HG03066 (cell line): Measurements from ENCODE around the gene TIMM50.

Experiments used
- ATAC-seq: cut with Tn5 transposase; IDR thresholded peaks from one replicate; pipeline ENCODE4 v1.9.1; 2021; ENCODE audit warnings: low read depth; ENCODE audit not compliant: unreplicated experiment

TIMM50 gene

DNA sequence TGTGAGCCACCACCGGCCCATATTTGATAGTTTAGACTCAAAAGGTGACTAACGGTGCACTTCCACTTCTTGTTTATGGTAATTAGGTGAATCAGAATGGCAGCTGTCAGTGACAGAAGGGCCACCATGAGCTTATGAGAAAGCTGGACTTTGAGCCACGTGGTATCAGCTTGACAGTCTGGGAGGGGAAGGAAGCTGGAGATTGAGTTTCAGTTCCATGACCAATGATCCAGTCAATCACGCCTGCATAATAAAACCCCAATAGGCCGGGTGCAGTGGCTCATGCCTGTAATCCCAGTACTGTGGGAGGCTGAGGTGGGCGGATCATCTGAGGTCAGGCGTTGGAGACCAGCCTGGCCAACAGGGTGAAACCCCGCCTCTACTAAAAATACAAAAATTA, 43.9 kb downstream of the TIMM50 start:
- ATAC-seq = no peak

DNA sequence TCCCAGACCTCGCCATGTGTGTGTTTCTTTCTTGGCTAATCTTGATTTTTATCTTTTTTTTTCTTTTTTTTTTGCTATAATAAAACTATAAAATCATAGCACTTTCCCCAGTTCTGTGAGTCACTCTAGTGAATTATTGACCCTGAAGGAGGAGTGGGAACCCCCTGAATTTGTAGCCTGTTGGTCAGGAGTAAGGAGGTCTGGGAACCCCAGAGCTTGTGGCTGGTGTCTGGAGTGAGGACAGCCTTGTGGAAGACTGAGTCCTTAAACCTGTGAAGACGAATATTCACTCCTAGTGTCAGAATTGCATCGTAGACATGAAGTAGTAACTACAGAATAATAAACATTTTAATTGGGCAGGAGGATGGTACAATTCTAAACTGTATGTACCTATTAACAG, 44.6 kb downstream of the TIMM50 start:
- no peak for ATAC-seq

DNA sequence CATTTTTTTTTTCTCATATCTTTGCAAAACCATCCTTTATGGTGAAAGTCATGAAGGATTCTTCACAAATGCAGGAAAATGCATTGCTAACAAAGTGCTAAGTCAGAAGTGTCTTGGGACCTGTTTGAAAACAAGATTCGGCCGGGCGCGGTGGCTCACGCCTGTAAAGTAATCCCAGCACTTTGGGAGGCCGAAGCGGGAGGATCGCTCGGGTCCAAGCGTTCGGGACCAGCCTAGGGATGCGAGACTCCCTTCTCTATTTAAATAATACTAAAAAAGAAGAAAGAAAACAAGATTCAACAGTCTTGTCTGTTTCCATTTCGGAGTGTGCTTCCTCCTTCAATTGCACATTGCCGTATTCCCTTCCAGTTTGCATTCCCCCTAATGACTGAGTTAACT, 51.2 kb downstream of the TIMM50 start:
- no peak for ATAC-seq

DNA sequence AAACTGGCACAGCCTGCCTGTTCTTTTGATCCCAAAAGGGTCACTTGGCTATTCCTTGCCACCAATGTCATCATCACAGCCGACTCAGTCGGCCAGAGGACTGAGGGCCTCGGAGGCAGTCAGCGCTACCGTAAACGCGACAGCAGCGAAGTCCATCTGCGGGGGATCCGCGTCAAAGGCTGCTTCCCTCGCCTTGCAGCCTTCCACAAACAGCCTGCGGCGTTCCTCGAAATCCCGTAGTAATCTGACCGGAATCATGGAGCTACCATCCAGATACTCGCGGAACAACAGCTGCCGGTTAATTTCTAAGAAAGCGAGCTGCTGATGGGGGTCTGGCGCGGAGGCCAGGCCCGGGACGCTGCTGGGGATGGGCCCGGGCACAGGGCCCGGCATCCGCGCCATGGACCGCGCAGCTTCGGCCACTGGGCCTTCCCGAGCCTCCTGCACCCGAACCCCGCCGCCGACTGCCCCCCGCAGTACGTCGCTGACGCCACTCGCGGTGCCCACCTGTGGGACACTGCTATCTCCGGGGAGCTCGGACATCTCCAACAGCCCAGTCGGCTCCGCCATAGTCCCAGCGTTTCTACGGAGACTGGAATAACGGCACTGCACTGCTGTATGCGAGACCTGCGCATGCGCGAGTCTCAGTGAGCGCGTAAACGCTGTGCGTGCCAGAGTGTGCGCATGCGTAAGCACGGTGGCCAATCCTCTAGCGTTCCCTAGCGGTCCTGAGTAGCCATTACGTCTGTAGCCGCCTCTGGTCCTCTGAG, 51.8 kb downstream of the TIMM50 start, which contains the start of gene EID2B:
Gene EID2B, minus strand, starts transcription at position 620 of the 770 bp plus-strand sequence. Its CDS starts 50 bp downstream, at position 570.
- ATAC-seq = peak; percentile 81

DNA sequence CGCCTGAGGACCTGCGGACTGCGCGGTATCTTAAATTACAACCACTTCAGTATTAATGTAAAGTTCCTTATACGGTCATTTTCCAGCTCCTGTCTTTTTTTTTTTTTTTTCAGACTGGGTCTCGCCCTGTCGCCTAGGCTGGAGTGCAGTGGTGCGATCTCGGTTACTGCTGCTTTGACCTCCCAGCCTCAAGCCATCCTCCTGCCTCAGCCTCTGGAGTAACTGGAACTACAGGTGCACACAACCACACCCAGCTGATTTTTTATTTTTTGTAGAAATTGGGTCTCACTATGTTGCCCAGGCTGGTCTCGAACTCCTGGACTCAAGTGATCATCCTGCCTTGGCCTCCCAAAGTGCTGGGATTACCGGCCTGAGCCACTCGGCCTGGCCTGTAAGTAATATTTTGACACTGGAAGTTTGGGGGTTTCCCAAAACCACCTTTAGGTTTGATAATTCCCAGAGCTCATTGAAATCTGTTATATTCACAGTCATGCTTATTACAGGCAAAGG, 52.4 kb downstream of the TIMM50 start:
- no peak for ATAC-seq

DNA sequence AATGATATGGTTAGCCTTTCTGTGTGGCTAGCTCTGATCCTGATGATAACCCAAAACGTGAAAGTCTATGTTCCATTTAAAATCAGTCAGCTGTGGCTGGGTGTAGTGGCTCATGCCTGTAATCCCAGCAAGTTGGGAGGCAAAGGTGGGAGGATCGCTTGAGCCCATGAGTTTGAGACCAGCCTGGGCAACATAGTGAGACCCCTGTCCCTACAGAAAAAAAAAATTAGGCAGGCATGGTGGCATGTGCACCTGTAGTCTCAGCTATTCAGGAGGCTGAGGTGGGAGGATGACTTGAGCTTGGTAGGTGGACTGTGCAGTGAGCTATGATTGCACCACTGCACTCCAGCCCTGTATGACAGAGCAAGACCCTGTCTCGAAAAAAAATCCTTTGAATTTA, 53.2 kb downstream of the TIMM50 start:
- no peak for ATAC-seq

DNA sequence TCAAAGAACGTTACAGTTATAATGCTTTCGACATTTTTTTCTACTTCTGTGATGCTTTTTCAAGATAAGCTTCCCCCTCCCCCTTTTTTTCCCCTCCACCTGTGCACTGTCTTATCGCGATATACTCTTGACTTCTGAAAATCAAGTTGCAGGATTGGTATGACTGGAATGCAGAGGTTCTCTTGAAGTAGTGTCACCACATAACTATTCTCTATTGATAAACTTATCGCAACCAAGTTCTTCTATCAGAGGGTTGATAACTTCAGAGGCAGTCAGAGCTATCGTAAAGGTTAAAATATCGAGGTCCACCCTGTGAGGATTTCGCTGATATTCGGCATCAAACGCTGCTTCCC, 58.5 kb downstream of the TIMM50 start:
- ATAC-seq = no peak

DNA sequence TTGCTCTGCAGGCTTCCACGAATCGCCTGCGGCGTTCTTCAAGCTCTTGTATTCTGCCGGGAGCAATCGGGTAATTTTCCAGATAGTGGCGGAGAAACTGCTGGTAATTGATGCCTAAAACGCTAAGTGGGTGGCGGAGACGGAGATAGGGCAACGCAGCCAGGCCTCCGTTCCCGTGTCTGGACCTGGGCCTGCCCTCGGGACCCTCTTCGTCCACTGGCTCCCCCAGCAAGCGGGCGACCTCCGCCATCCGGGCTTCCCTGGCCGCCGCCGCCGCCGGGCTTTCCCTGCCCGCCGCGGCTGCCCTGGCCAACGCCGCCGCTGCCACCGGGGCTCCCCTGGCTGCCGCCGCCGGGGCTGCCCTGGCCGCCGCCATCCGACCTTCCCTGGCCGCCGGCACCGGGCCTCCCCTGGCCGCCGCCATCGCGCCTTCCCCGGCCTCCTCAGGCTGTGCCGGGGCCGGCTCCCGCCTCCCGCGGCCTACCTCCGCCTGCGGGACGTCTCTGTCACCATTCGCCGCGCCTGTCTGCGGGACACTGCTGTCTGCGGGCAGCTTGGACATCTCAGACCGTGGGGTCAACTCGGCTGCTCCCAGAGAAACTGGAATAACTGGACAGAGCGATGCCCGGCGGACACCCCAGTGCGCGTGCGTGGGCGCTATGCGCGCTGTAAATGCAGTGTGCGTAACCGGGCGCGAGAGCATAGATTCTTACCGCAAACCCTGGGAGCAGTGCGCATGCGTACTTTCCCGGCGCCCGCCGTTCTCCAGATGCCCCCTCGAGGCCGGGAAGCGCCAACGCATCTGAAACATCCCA, 59.1 kb downstream of the TIMM50 start, which contains the start of gene EID2:
Gene EID2, minus strand, starts transcription at position 644 of the 815 bp plus-strand sequence. Its CDS starts 82 bp downstream, at position 562.
- peak; percentile 78 for ATAC-seq

DNA sequence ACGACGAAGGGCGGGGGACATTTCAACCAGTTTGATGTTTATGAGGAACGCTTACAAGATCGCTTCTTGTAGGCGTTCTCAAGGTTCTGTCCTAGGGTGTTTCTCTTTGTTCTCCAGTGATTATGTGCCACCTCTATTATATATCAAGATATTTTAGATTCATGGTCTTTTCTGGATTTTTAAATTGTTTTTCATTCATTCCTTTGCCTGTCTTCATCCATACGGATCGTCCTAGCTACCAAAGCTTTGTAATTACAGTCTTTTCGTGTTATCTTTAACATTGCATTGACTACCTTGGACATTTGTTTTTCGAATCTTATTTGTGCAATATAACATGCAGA, 59.7 kb downstream of the TIMM50 start:
- no peak for ATAC-seq
